Activated effector memory CD4-positive, alpha-beta T cell treated with anti-CD3 and anti-CD28 coated beads, Interleukin-2, amount 50 U/mL, for 16 hours (primary cell): Measurements from ENCODE around the gene YIPF5.

Source experiments
- DNase-seq: peaks from one replicate; pipeline ENCODE4 v3.0.0-alpha.2; 2020

YIPF5 gene

DNA sequence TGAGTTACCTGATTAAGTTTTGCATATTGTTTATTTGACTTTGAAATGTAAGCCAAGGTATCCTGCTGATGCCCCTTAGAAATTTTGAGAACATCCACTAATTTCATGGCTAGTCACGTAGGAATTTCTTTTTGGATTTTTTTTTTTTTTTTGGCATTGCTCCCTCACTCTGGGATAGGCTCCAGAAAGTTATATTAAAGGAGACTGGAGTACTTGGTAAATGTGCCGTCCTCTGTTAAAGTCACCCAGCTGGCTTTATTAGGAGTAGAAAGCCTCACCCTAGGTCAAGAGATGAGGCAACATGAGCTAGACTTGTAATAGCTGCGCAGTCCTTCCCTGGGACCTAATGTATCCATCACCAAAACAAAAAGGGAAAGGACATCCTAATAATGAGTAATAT lies 3.3 kb upstream of the YIPF5 start:
- DNase-seq = no peak

GRCh38 chr5:144169904-144170275 lies 569 bp downstream of the YIPF5 start:
- DNase-seq = no peak

GRCh38 chr5:144167998-144168397 lies 2.5 kb downstream of the YIPF5 start:
- DNase-seq = no peak

GRCh38 chr5:144166696-144167095 lies 3.8 kb downstream of the YIPF5 start:
- no peak for DNase-seq

GRCh38 chr5:144162686-144163085 lies 7.8 kb downstream of the YIPF5 start:
- no peak for DNase-seq

- DNase-seq = no peak
These were observed 13.7 kb downstream of the YIPF5 start for GRCh38 chr5:144156767-144157171.

- DNase-seq = no peak
These were observed 19.4 kb downstream of the YIPF5 start for GRCh38 chr5:144151026-144151425.

DNA sequence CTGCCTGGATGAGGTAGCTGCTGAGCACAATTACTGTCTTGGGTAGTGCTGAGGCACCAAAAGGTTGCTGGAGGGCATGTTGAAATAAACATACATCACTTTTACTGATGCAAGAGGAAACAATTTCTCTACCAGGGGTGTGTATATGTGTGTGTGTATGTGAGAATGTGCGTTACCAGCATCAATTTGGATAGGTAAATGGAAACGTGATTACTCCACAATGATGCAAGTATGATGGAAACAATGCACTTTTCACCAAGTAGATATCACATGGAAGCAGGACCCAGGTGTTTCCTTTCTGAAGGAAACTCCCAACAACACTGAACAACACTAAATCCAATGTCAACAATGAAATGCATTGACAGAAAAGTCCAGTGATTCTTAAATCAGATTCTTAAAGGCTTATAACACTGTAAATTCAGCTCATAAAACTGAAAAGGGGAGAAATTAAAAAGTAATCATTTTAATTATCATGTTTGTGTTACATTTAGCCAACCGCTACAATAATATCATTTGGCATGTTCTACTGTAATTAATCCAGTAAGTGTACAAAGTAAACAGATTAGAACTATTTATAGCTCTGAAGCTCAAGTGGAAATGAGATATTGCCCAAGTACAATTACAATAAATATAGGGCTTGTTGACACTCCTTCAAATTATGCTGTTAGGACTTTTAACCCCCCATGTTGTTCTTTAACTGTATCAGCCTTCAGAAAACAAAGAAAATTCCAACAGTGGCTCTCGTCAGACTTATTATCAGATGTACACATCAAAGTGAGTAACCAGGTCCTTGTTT lies 25.3 kb downstream of the YIPF5 start:
- DNase-seq = no peak

DNA sequence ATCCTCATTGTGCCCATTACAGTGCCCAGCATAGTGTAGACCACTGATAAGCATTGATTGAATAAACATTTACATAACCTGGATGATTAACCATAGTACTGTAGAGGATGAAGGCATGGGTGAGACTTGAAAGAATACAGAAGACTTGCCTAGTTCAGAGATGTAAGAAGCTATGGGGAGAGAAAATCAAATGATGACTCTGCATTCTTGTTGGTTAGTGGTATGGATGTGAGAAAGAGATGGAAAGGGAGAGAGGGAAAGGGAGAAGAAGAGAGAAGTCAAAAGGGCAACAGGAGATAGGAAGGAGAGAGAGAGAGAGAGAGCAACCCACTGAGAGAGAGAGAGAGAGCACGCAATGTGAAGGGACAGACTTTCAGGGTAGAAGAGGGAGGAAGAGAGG lies 26.8 kb downstream of the YIPF5 start:
- DNase-seq = no peak

- DNase-seq = no peak
These were observed 27.7 kb downstream of the YIPF5 start for GRCh38 chr5:144142824-144143162.

DNA sequence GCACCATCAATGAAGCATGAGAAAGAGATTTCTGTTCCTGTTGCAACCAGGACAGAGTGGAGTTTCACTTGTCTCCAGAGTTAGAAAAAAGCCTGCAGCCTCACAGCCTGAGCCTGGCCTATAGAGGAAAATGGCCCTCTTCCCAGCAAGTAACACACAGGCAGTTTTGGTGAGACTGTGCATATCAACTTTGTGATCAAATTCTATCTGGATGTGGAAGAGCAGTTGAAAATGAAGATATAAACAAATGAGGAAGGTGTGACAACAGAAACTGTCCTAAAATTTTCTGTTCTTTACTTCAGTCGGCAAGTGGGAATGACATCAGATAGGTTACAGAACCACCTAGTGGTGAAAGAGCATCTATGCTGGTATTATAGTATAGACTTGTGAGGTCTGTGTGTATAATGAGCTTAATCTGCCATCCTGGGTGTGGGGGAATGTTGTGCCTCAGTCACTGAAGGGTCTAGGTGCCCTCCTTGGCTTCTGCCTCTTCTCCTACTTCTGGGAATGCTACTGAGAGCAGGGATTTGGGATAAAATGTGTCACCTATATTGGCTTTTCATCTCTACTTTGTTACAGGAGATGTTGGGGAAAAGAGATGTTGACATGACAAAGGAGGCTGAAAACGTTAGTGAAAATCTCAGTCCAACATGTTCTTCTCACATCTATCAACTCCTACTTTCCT lies 28.2 kb downstream of the YIPF5 start:
- DNase-seq = no peak

DNA sequence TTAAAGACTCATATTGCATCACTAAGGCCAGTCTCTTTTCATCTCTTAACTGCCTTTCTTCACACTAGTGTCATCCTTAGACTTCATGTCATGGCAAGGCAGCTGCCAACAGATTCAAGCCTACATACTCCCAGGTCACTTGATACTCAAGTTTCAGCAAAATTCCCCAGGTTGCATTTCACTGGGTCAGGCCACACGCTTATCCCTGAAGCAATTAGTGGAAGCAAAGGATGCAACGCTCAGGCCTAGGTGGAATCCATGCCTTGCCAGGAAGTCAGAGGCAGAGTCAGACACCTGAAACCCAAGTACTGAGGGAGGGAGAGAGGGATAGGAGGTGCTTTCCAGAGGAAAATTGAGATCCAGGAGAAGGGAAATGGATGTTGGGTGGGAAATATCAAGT lies 28.9 kb downstream of the YIPF5 start:
- no peak for DNase-seq

DNA sequence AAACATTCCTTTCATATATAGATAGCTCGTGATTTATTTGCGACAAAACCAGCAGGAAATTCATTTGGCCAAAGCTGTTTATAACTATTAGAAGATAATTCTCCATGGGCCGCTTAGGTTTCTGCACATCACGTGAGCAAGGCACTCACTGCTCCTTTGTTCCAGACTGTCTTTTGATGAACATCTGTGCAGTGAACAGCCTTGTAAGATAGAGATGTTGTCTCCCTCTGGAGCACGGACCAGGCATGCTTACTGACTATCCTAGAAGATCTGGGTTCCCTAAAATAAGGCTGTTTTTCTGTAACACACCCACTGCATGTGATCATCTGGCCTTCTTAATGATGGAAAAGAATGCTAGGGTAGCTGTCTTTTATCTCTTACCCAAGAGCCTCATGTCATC lies 30.9 kb downstream of the YIPF5 start:
- no peak for DNase-seq

DNA sequence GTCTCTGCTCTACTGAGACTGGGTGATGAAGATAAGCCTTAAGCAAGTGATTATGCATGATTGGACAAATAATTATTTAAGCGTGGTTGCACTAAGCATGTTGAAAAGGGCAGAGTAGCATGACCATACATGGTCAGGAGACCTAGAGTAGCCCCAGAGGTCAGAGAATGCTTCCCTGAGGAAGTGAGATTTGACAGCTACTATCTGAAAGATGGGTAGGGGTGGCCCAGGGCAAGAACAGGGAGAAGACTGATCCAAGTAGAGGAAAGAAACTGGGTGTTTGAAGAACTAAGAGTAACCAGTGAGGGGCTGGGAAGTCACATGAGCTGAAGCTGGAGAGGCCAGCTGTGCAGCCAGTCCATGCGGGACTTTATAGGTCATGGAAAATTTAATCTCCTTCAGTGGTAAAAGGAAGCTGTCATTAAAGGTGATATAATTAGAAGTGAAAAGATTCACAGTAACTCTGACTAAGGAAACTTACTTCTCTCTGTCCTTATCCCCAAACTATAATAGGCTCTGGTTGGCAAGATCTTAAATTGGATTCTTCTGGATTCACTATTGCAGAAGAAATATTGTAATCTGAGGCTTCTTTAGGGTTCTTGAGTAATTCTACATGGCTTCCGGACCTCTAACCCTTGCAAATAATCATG lies 35.2 kb downstream of the YIPF5 start:
- DNase-seq = no peak

- DNase-seq = no peak
These were observed 36.1 kb downstream of the YIPF5 start for GRCh38 chr5:144134194-144134826.

DNA sequence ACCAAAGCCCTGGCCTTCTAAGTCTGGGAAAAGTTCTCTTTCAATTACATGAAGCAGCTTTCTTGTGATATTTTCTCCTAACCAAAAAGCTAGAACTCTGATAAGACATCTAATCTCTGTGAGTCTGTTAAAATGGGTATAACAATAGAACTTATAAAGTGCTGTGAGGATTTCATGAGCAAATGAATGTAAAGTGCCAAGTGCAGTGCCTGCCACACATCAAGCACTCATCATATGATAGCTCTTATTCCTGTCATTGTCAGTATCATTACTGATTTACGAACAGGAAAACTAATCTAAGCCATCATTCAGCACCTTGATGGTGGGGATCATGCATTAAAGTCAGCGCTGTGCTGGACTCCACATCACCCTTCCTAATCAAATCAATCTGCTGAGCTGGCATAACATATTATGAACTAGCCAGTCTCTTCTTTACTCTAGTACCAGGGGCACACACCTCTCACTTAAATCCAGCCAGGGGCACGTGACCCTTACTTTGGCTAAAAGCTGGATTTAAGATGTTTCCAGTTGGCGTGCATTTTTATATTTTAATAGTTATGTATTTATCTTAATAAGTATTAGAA lies 37.3 kb downstream of the YIPF5 start:
- no peak for DNase-seq

GRCh38 chr5:144131261-144131660 lies 39.2 kb downstream of the YIPF5 start:
- no peak for DNase-seq

DNA sequence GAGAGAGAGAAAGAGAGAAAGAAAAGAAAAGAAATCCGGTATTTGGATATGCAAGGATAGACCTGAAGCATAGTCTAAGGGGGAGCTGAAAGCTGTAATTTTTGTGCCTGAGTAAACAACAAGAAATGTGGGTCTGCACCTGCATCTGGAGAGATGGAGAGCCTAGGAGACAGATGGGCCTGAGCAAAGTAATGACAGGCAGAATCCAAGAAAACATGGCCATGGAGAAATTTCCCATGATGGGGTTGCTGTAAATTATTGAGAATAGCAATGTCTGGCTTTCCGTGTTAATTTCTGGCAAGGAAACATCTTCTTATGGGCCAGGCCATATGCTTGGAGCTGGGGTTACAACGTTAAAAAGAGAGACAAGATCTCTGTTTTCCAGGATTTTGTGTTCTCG lies 40.2 kb downstream of the YIPF5 start:
- DNase-seq = no peak

DNA sequence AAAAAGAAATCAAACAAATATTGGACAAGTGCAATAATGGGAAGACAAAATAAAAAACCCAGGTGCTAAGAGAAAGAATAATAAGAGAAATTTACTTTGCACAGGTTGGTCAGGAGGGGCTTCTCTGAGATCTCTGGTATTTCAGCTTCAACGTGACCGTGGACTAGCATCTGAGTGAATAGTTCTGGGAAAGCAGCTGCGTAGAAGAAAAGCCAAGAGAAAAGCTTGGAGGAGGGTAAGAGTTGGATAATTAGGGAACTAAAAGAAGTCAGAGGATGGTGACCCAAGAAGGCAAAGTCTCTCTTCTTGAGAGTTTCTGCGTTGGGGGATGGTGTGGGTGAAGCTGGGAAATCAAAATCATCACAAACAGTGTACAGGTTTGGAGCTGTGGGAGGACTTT lies 41.6 kb downstream of the YIPF5 start:
- DNase-seq = no peak

GRCh38 chr5:144126707-144127106 lies 43.8 kb downstream of the YIPF5 start:
- no peak for DNase-seq

GRCh38 chr5:144125163-144125726 lies 45.2 kb downstream of the YIPF5 start:
- DNase-seq = no peak

GRCh38 chr5:144122641-144123040 lies 47.8 kb downstream of the YIPF5 start:
- no peak for DNase-seq

GRCh38 chr5:144122081-144122480 lies 48.4 kb downstream of the YIPF5 start:
- DNase-seq = no peak
